GM19455 (cell line): ENCODE measurements around the gene HAGH.

Experiments
- ATAC-seq: cut with Tn5 transposase; IDR thresholded peaks from one replicate; pipeline ENCODE4 v1.9.1; 2021; ENCODE audit not compliant: unreplicated experiment

The HAGH gene

DNA sequence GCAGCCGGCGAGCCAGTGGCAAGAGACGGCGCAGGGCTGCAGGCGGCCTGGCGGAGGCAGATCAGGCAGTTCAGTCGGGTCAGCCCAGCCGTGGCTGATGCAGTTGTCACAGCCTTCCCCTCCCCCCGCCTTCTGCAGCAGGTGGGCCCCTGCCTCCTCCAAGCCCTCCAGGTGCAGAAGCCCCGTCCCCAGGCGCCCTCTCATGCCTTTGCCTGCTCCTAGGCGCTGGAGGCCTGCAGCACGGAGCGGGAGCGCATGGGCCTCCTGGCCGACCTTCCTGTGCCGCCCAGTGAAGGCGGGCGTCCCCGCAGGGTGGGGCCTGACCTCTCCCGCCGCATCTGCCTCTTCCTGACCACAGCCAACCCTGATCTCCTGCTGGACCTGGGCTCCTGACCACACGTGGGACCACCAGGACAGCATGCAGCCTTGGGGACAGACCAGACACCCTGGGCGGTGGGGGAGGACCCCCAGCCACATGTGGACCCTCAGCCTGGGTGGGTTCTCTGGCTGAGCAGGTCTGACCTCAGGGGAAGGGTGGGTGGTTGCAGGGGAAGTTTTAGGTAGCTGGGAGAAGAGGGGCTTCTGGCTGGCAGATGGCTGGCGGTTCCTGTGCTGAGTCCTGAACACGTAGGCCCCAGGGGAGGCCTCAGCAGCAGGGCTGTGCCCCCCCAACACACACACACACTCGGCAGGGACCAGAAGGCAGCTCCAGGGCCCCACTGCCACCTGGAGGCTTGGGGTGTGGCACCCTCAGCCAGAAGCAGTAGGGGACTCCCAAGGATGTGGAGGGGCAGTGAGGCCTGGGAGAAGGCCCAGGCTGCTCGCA, 50.6 kb downstream of the HAGH start:
- ATAC-seq, result no peak

DNA sequence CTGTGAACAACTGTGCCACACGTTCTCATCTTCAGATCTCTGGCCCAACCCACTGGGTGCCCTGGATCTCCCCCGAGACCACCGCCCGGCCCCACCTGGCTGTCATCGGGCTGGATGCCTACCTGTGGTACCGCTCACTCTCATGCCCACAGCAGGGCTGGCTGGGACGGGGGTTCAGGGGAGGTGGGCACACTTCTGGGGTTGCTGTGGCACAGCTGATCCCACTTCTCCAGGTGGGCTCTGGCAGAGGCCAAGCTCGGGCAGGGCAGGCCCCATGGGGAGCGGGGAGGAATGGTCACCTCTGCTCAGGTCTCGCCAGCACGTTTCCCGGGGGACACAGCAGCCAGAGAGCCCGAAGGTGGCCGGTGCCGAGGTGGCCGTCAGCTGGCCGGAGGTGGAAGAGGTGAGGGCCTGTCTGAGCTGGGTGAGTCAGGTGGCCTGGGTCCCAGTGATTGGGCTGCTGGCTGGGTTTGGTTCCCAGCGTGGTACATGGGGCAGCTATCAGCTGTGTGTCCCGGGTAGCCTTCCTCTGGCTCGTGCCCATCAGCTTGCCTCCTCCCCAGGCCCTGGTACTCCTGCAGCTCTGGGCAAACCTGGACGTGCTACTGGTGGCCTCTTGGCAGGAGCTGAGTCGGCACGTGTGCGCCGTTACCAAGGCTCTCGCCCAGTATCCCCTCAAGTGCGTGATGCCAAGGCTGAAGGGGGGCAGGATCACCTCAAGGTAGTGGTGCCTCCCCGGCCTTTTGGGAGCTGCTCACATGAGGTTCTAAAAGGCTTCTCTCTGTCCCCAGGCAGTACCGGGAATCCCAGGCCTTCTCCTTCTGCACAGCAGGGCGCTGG, 51.4 kb downstream of the HAGH start:
- no peak for ATAC-seq

DNA sequence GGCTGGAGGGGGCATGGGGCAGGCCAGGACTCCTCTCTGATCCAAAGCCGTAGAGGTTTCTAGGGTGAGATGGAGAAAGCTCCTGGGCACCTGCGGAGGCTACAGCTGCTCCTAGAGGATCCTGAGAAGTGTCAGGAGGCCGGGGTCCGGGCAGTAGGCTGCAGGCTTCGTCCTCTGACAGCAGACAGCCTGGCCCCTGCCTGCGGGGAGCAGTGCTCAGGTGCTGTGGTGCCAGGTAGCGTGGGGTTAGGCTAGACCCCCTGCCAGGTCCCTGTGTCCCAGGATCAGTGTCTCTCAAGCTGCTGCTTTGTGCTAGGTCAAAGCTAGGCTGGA, 52.2 kb downstream of the HAGH start:
- no peak for ATAC-seq

DNA sequence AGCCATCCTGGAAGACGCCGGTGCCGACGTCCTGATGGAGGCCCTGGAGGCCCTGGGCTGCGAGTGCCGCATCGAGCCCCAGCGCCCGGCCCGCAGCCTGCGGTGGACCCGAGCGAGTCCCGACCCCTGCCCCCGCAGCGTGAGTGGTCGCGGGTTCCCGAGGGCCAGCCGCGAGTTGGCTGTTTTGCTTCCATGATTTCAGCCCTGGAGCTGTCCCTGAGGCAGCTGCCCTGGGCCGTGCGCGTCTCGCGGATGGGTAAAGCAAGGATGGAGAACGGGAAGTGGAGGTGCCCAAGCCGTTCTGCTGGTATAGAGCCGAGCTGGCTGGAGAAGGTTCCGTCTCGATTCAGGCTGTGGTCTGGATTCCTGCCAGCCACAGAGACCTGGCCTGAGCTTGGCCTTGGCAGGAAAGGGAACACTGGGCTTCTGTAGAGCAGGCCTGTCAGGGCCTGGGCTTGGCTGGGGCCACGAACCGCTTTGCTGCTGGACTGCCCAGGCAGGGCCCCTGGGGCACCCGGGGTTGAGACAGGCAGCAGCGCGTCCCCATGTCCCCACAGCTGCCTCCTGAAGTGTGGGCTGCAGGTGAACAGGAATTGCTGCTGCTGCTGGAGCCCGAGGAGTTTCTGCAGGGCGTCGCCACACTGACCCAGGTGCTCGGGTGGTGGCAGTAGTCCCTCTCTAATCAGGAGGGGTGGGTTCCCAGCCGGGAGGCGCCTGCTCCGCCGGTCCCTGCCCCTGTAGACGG, 52.8 kb downstream of the HAGH start:
- ATAC-seq, result no peak

DNA sequence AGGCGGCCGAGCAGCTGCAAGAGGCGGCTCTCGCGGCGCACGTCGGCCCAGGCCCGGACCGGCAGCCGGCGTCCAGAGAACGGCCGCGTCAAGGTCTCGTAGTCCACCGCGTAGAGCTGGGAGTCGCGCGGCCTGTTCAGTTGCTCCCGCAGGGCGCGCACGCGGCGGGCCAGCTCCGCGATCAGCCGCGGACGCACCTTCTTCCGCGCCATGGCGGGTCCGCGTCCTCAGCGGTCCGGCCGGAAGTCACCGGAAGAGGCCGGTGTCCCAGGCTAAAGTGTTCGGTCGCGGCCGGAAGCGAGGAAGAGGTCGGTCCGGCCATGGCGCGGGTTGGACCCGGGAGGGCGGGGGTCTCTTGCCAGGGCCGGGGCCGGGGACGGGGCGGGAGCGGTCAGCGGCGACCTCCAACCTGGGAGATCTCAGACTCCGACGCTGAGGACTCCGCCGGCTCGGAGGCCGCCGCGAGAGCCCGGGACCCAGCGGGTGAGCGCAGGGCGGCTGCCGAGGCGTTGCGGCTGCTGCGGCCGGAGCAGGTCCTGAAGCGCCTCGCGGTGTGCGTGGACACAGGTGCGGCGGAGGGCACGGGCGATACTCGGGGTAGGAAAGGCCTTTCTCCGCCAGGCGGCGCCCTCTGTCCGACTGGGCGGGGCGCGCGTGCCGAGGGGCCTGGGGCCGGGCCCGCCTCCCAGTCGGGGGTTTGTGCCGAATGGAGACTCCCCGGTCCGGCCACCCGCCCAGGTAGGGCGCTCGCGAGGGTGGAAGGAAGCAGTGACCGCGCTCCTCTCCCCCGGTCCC, 53.5 kb downstream of the HAGH start, which contains the start of gene MRPS34:
TSS of gene MRPS34 (minus strand) at position 227 of the 795 bp plus-strand sequence. CDS start at position 212, 15 bp downstream.
- peak; percentile 42 for ATAC-seq

DNA sequence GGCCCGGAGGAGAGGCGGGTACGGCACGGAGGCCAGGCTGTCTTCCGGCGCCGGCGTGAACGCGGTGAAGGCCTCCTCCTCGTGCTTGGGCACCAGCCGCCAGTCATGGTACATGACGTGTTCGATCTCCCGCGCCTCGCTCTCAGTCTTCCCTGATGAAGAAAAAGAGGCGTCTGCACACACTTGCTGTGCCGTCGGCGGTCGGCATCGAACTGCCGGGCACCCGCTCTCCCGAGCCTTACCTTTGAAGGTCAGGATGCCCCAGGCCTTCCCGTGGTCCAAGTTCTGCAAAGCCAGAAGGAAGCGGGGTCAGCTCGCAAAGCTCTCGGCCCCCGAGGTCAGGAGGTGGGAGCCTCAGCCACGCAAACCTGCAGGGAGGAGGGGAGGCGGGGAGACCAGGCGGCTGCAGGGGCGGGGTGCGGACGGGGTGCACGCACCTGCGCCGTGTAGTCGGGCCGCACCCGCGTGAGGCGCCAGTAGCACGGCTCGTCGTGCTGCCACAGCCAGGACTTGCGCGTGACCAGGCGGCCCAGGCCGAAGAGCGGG, 54.2 kb downstream of the HAGH start, which contains the start of gene EME2:
TSS of gene EME2 (plus strand) at position 449 of the 546 bp plus-strand sequence. CDS start 418 bp downstream, outside the sequence.
- no peak for ATAC-seq

DNA sequence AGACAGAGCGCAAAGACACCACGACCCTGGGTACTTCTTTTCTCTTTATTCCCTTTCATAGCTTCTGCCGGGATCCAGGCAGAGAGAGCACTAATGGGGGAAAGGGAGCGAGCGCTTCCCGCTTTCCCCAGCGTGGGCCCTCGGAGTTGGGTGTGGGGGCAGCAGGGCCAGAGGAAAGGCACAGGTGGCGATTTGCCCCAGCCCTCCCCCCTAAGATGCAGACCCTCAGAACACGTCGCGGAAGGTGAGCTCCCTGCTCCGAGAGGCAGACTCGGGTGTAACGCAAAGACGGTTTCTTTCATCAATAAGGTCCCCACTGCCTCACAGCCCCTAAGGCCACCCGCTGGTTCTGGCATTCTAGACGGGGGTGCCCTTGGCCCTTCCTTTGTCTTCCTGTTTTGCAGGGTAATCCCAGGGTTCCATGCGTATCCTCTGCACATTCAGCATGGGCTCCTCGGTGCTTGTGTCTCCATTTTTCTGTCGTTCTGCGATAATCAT, 54.7 kb downstream of the HAGH start:
- no peak for ATAC-seq

GRCh38 chr16:1771188-1771863, 55.3 kb downstream of the HAGH start, which contains the start of gene NME3:
NME3 (minus strand) TSS chr16:1771543; CDS start chr16:1771534, 9 bp downstream.
- no peak for ATAC-seq

DNA sequence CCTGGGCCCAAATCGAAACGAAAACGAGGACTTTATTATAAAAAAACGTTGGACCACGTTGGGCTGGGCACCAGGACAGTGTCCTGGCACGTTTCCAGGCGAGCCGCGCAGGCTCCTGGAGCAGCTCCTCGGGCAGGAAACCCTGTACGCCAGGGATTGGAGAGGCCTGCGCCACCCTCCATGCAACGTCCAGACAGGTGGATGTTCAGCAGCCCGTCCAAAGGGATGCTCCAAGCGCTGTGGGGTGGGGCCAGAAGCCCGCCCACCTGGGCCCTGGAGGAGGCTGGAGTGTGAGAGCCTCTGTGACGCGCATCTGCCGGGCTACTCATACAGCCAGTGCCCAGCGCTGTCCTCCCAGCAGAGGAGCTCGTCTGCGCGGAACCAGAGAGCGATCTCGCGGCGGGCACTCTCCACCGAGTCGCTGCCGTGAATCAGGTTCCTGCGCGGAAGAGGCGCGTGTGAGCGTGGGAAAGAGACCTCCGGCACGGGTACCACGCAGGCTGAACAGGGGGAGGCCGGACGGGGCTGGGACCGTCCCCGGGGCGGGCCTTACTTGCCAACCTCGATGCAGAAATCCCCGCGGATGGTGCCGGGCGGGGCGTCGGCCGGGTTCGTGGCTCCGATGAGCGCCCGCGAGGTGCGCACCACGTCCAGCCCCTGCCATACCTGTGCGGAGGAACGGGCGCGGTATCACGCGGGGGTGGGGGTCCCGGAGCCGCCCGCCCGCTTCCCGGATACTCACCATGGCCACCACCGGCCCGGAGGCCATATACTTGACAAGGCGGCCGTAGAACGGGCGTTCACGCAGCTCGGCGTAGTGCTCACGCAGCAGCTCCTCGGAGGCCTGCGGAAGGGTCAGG, 56.1 kb downstream of the HAGH start:
- no peak for ATAC-seq

DNA sequence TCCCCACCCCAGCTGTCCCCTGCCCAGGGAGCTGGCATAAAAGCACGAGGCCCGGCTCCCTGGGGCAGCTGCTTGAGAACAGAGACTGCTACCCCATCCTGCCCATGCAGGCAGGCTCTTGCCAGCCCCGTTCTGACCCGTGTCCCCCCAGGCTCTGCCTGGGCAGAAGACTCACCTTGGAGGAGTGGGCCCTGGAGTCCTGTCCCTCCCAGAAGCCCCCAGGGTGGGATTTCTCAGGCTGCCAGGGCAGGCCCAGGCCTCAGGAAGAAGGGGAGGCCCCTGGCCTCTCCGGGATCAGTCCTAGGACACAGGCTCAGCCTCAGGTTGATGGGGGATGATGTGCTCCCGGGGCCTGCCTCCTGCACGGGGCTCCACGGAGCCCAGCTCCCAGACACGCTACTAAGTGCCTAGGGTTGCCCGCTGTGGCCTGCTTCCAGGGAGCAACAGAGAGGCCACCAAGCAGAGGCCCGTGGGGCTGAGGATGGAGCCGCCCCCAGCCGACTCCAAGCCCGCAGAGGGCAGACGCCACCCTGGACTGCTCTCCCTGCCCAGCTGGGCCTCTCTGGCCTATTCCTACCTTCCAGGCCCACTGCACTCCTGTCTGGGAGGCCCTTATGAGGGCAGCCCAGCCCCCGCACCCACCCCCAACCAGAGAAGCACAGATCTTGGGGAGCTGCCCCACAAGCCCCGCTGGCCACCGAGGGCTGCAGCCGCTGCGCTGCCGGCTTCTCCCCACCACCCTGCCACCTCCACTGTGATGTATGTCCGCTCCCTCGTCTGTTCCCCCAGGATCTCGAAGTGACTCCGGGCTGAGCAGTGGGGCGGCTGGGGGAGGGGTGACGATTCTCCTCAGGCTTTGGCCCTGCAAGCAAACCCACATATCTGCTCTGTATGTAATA, 57.0 kb downstream of the HAGH start:
- no peak for ATAC-seq

GRCh38 chr16:1768767-1769401, 57.7 kb downstream of the HAGH start:
- ATAC-seq, result no peak

DNA sequence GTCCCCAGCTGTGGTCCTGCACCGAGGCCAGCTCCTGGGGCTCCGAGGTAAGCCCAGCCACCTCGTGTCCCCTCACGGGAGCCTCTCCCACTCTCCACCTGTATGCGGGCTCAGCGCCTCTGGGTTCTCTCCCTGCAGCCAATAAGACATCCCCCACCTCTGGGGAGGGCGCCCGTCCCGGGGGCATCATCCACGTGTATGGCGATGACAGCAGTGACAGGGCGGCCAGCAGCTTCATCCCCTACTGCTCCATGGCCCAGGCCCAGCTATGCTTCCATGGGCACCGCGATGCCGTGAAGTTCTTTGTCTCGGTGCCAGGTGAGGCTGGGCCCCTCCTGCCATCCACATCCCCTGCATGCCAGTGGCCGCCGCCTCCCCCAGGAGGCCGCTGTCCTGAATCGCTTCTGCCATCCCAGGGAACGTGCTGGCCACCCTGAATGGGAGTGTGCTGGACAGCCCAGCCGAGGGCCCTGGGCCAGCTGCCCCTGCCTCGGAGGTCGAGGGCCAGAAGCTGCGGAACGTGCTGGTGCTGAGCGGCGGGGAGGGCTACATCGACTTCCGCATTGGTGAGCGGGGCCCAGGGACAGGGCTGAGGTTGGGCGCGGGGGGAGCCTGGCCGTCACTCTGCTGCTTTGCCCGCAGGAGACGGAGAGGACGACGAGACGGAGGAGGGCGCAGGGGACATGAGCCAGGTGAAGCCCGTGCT, 58.4 kb downstream of the HAGH start:
- ATAC-seq, result no peak

- no peak for ATAC-seq
These were observed 59.3 kb downstream of the HAGH start for GRCh38 chr16:1767116-1767994.

DNA sequence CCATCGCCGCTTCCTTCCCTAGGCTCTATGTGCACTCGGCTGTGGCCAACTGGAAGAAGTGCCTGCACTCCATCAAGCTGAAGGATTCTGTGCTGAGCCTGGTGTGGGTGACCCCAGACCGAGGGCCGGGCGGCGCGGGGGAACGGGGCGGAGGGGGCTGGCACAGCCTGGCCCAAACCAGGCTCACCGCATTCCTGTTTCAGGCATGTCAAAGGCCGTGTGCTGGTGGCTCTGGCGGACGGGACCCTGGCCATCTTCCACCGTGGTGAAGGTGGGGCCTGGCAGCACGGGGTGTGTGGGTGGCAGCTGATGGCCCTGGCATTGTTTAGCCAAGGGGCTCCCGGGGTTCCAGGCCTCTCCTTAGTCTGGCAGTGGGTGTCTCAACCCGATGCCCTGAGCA, 59.9 kb downstream of the HAGH start:
- no peak for ATAC-seq

GRCh38 chr16:1766231-1766630, 60.4 kb downstream of the HAGH start:
- no peak for ATAC-seq
